Upper lobe of right lung (tissue), 1 donor: ENCODE results near the gene TTLL12. TPM values are rescaled to one million over a fixed set of nuclear protein-coding genes. Genes with fewer than 3 reads are reported as not detected.
A peak's percentile ranks its signal among the peaks of the same experiment; 100 is the strongest.

ENCODE experiments used
- ATAC-seq: fragments of 200-7000 bp; cut with Tn5 transposase; one replicate; pipeline ENCODE4 v1.9.1; 2020; ENCODE audit warnings: mild to moderate bottlenecking, moderate library complexity
- DNase-seq: peaks from one replicate; pipeline ENCODE4 v3.0.0-alpha.2; 2020
- H3K27ac ChIP-seq: fragments of 200-600 bp; one replicate; pipeline ENCODE4 v1.8.0; 2022
- H3K27me3 ChIP-seq: fragments of 200-600 bp; one replicate; pipeline ENCODE4 v1.8.0; 2022; ENCODE audit warnings: mild to moderate bottlenecking
- H3K36me3 ChIP-seq: fragments of 200-600 bp; one replicate; pipeline ENCODE4 v1.8.0; 2022
- H3K4me1 ChIP-seq: fragments of 200-600 bp; one replicate; pipeline ENCODE4 v1.8.0; 2022
- H3K4me3 ChIP-seq: fragments of 200-600 bp; one replicate; pipeline ENCODE4 v1.8.0; 2022; ENCODE audit warnings: mild to moderate bottlenecking
- H3K9me3 ChIP-seq: fragments of 200-600 bp; one replicate; pipeline ENCODE4 v1.8.0; 2022
- CTCF ChIP-seq: fragments of 200-600 bp; IDR thresholded peaks from one replicate; pipeline ENCODE4 v1.8.0; 2022; ENCODE audit warnings: antibody characterized with exemption
- intact Hi-C: fragments of 100-400 bp; cut with DNase I; formaldehyde crosslinking; loops from one replicate; pipeline ENCODE4 v1.11.0; 2022
- total RNA-seq: library from RNA; stranded (reverse); fragmentation: NEBNext Ultra II Directional; extraction: Animal tissue kit (Norgen Biotek cat#: 25700); gene quantifications from one replicate; pipeline ENCODE4 v1.2.1, GENCODE V29; 2021
- donor health status: DM: no; HTN: yes; CAD: no; lungs with severe emphysema.

Gene TTLL12
- total RNA-seq, 1 donor from 2014 or later, result 20.5 TPM

- no peak overlapping the region for H3K27ac ChIP-seq
- H3K27me3 ChIP-seq, result no peaks in the 10 kb centered on the region
- no peaks in the 10 kb centered on the region for H3K4me1 ChIP-seq
- DNase-seq, result no peak
- TF ChIP-seq CTCF, result no peak
- H3K9me3 ChIP-seq, result no peaks in the 10 kb centered on the region
- intact Hi-C loops, result no loop called here
- H3K36me3 ChIP-seq, result peaks cover 22% of the 10 kb centered on the region
- H3K4me3 ChIP-seq, result no peak overlapping the region
- no peak for ATAC-seq
Observed at GRCh38 chr22:43179911-43180195, 7.1 kb downstream of the TTLL12 start.

GRCh38 chr22:43179146-43179910 is 7.6 kb downstream of the TTLL12 start:
- H3K27me3 ChIP-seq, result no peaks in the 10 kb centered on the region
- no peak for TF ChIP-seq CTCF
- H3K4me3 ChIP-seq, result no peak overlapping the region
- intact Hi-C loops, result no loop called here
- no peaks in the 10 kb centered on the region for H3K4me1 ChIP-seq
- DNase-seq (no peak), ATAC-seq (no peak)
- H3K36me3 ChIP-seq, result peaks cover 25% of the 10 kb centered on the region
- H3K27ac ChIP-seq, result no peak overlapping the region
- no peaks in the 10 kb centered on the region for H3K9me3 ChIP-seq

- Histone ChIP-seq H3K9me3 (no peaks in the 10 kb centered on the region), H3K27me3 (no peaks in the 10 kb centered on the region), H3K4me1 (no peaks in the 10 kb centered on the region), H3K4me3 (no peak overlapping the region), H3K36me3 (peaks cover 38% of the 10 kb centered on the region), H3K27ac (no peak overlapping the region)
- DNase-seq (peak; percentile 70), ATAC-seq (peak; percentile 14)
- intact Hi-C loops, result no loop called here
- no peak for TF ChIP-seq CTCF
Observed at GRCh38 chr22:43177479-43177878, 9.5 kb downstream of the TTLL12 start.

- Histone ChIP-seq H3K4me1 (no peaks in the 10 kb centered on the region), H3K4me3 (no peak overlapping the region), H3K27me3 (no peaks in the 10 kb centered on the region), H3K27ac (no peak overlapping the region), H3K36me3 (peaks cover 52% of the 10 kb centered on the region), H3K9me3 (no peaks in the 10 kb centered on the region)
- no peak for ATAC-seq
- intact Hi-C loops, result no loop called here
- DNase-seq, result no peak
- no peak for TF ChIP-seq CTCF
Observed at GRCh38 chr22:43176090-43176489, 10.8 kb downstream of the TTLL12 start.

GRCh38 chr22:43174941-43175531 is 11.9 kb downstream of the TTLL12 start:
- Histone ChIP-seq H3K27ac (no peak overlapping the region), H3K36me3 (peaks cover 61% of the 10 kb centered on the region), H3K9me3 (no peaks in the 10 kb centered on the region), H3K4me1 (no peaks in the 10 kb centered on the region), H3K27me3 (no peaks in the 10 kb centered on the region), H3K4me3 (no peak overlapping the region)
- intact Hi-C loops, result no loop called here
- TF ChIP-seq CTCF, result no peak
- ATAC-seq (no peak), DNase-seq (no peak)
